Prostate gland (tissue), 2 donors: Measurements from ENCODE around the gene FGF12. TPM values are rescaled to one million over a fixed set of nuclear protein-coding genes. Genes with fewer than 3 reads are reported as not detected.

Experiments
- DNase-seq: peaks from one replicate; pipeline ENCODE4 v3.0.0-alpha.2; 2019; ENCODE audit warnings: low spot score
- H3K27ac ChIP-seq, 2 donors: fragments of 200-600 bp; sonication (generic); 2 replicates each; pipeline ENCODE4 v1.5.1; 2017 to 2019
- H3K27me3 ChIP-seq: fragments of 200-600 bp; sonication (generic); replicated peaks from 2 replicates; pipeline ENCODE4 v1.5.1; 2019; ENCODE audit not compliant: insufficient read depth
- H3K36me3 ChIP-seq, 2 donors: fragments of 200-600 bp; sonication (generic); 1 replicate in 1 of 2; 2 replicates in 1 of 2; pipeline versions ENCODE4 v1.5.1 to v1.8.1; 2017 to 2019
- H3K4me1 ChIP-seq: fragments of 200-600 bp; sonication (generic); replicated peaks from 2 replicates; pipeline ENCODE4 v1.5.1; 2019
- H3K4me3 ChIP-seq, 2 donors: fragments of 200-600 bp; sonication (generic); 2 replicates each; pipeline ENCODE4 v1.5.1; 2017 to 2019
- H3K9me3 ChIP-seq: fragments of 200-600 bp; sonication (generic); 2 replicates; pipeline ENCODE4 v1.5.1; 2017
- CTCF ChIP-seq, 4 experiments: fragments of 200-600 bp in 2 of 4; fragments of 450-650 bp in 2 of 4; sonication (generic) in 2 of 4; IDR thresholded peaks; 1 replicate in 3 of 4; 2 replicates in 1 of 4; pipeline ENCODE4 v1.5.1; 2016 to 2019; ENCODE audit warnings: antibody characterized with exemption in 4 of 4, mild to moderate bottlenecking in 2 of 4, moderate library complexity in 2 of 4
- POLR2A ChIP-seq: fragments of 450-650 bp; IDR thresholded peaks from one replicate; pipeline ENCODE4 v1.6.1; 2016; ENCODE audit warnings: antibody characterized with exemption, mild to moderate bottlenecking
- POLR2AphosphoS5 ChIP-seq: sonication (generic); formaldehyde crosslinking; IDR thresholded peaks from one replicate; pipeline ENCODE4 v1.6.1; 2017; ENCODE audit warnings: antibody characterized with exemption
- WGBS: methylation state at CpG from one replicate; pipeline ENCODE4 v1.1.5; 2018; 5-methylcytosine and 5-hydroxymethylcytosine counted together
- intact Hi-C: fragments of 100-400 bp; cut with DNase I; formaldehyde crosslinking; loops from one replicate; pipeline ENCODE4 v1.14.2; 2022
- total RNA-seq, 2 donors: library from RNA; depleted of rRNA; stranded (reverse); fragments of >200 nt; gene quantifications; one replicate each; pipeline ENCODE4 v1.1.0, GENCODE V29; 2016

FGF12 gene
- total RNA-seq, 2 donors from 2014 or later: 2.4 to 5.7 TPM

- Histone ChIP-seq H3K4me3 (no peak overlapping the region), H3K27ac (no peak overlapping the region), H3K27me3 (no peaks in the 10 kb centered on the region), H3K9me3 (no peaks in the 10 kb centered on the region), H3K36me3 (no peaks in the 10 kb centered on the region), H3K4me1 (no peaks in the 10 kb centered on the region)
- TF ChIP-seq CTCF (IDR thresholded peaks at IDR 0.05) (no peak), POLR2A (no peak), POLR2AphosphoS5 (no peak)
- WGBS: 93% methylated on average over 2 of the region's 2 CpGs
- no peak for DNase-seq
- intact Hi-C loops: no loop called here
These were observed 409.8 kb downstream of the FGF12 start for GRCh38 chr3:192317564-192317963.

- no peaks in the 10 kb centered on the region for H3K27me3 ChIP-seq
- no peak overlapping the region for H3K27ac ChIP-seq
- no peaks in the 10 kb centered on the region for H3K9me3 ChIP-seq
- intact Hi-C loops: no loop called here
- H3K4me1 ChIP-seq: no peaks in the 10 kb centered on the region
- no peak overlapping the region for H3K4me3 ChIP-seq
- no peak for DNase-seq
- no peaks in the 10 kb centered on the region for H3K36me3 ChIP-seq
- no peak for TF ChIP-seq POLR2AphosphoS5
- TF ChIP-seq POLR2A: no peak
- TF ChIP-seq CTCF (IDR thresholded peaks at IDR 0.05): no peak
These were observed 413.7 kb downstream of the FGF12 start for GRCh38 chr3:192313605-192314004.

GRCh38 chr3:192307631-192308030 is 419.7 kb downstream of the FGF12 start:
- Histone ChIP-seq H3K36me3 (no peaks in the 10 kb centered on the region), H3K9me3 (no peaks in the 10 kb centered on the region), H3K4me1 (no peaks in the 10 kb centered on the region), H3K27ac (no peak overlapping the region), H3K4me3 (no peak overlapping the region), H3K27me3 (no peaks in the 10 kb centered on the region)
- WGBS: 88% methylated on average over 3 of the region's 3 CpGs
- intact Hi-C loops: no loop called here
- DNase-seq: no peak
- no peak for TF ChIP-seq CTCF (IDR thresholded peaks at IDR 0.05)
- no peak for TF ChIP-seq POLR2AphosphoS5
- no peak for TF ChIP-seq POLR2A

- intact Hi-C loops: no loop called here
- Histone ChIP-seq H3K27me3 (no peaks in the 10 kb centered on the region), H3K4me1 (no peaks in the 10 kb centered on the region), H3K36me3 (no peaks in the 10 kb centered on the region), H3K27ac (no peak overlapping the region), H3K9me3 (no peaks in the 10 kb centered on the region), H3K4me3 (no peak overlapping the region)
- WGBS: 77% methylated on average over 3 of the region's 3 CpGs
- DNase-seq: no peak
- TF ChIP-seq POLR2AphosphoS5: no peak
- TF ChIP-seq POLR2A: no peak
- no peak for TF ChIP-seq CTCF (IDR thresholded peaks at IDR 0.05)
These were observed 424.1 kb downstream of the FGF12 start for GRCh38 chr3:192303235-192303634.

GRCh38 chr3:192302721-192303120 is 424.6 kb downstream of the FGF12 start:
- H3K4me3 ChIP-seq: no peak overlapping the region

More at GRCh38 chr3:192302721-192303120, 424.6 kb downstream of the FGF12 start:
- H3K4me1 ChIP-seq: no peaks in the 10 kb centered on the region
- no peak for DNase-seq
- no peak for TF ChIP-seq CTCF (IDR thresholded peaks at IDR 0.05)
- no peak for TF ChIP-seq POLR2A
- TF ChIP-seq POLR2AphosphoS5: no peak
- intact Hi-C loops: no loop called here
- H3K9me3 ChIP-seq: no peaks in the 10 kb centered on the region
- H3K36me3 ChIP-seq: no peaks in the 10 kb centered on the region
- H3K27ac ChIP-seq: no peak overlapping the region
- no peaks in the 10 kb centered on the region for H3K27me3 ChIP-seq
